ENCODE results near the gene NTHL1.

The NTHL1 gene

DNA sequence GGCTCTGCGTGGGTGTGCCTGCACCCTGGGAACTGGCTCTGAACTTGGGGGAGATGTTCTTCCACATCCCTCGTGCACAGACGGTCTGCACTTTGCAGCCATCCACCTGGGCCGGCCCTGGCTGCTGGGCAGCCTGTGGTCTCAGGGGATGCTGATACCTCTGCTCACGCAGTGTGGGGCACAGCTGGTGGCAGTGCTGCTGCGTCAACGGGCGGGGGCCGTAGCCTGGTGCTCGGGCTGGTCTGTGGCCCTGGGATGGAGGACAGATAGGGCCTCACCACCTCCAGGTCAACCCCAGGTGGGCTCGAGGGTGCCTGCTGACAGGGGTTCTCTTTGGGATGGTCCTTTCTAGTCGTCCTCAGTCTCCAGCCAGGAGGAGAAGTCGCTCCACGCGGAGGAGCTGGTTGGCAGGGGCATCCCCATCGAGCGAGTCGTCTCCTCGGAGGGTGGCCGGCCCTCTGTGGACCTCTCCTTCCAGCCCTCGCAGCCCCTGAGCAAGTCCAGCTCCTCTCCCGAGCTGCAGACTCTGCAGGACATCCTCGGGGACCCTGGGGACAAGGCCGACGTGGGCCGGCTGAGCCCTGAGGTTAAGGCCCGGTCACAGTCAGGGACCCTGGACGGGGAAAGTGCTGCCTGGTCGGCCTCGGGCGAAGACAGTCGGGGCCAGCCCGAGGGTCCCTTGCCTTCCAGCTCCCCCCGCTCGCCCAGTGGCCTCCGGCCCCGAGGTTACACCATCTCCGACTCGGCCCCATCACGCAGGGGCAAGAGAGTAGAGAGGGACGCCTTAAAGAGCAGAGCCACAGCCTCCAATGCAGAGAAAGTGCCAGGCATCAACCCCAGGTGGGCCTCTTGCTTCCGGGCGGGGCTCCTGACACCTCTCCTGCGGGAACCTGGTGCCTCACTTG lies 36.5 kb upstream of the NTHL1 start:
- DNase-seq: no peak

DNA sequence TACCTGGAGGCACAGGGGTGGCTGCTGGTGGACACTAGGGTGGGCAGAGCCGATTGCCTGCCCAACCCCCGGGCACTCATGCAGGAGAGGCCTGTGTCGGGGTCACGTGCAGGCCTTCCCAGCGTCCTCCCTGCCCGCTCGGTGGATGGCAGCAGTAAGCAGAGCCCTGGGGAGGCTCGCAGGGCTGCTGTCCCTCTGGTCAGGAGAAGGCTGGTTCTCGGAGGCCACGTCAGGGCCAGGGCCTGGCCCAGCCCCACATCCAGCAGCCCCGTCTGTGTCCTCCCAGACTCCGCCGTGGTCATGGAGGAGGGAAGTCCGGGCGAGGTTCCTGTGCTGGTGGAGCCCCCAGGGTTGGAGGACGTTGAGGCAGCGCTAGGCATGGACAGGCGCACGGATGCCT lies 35.8 kb upstream of the NTHL1 start:
- DNase-seq: no peak

DNA sequence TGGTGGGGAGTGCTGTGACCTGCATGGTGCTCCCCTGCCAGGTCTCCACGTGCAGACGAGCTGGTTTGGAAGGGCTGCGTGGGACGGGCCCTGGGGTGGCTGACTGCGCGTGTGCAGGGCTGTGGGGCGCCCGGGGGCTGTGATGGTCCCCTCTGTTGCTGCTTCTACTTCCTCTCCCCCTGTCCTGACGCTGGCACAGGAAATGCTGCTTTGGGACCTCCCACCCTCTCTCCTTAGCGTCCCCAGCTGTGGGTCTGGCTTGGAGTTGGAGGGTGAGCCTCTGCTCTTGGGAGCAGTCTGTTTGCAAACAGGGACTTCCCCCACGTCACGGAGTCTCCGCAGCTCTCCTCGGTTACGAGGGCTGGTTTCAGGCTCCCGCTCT lies 35.3 kb upstream of the NTHL1 start:
- no peak for DNase-seq

DNA sequence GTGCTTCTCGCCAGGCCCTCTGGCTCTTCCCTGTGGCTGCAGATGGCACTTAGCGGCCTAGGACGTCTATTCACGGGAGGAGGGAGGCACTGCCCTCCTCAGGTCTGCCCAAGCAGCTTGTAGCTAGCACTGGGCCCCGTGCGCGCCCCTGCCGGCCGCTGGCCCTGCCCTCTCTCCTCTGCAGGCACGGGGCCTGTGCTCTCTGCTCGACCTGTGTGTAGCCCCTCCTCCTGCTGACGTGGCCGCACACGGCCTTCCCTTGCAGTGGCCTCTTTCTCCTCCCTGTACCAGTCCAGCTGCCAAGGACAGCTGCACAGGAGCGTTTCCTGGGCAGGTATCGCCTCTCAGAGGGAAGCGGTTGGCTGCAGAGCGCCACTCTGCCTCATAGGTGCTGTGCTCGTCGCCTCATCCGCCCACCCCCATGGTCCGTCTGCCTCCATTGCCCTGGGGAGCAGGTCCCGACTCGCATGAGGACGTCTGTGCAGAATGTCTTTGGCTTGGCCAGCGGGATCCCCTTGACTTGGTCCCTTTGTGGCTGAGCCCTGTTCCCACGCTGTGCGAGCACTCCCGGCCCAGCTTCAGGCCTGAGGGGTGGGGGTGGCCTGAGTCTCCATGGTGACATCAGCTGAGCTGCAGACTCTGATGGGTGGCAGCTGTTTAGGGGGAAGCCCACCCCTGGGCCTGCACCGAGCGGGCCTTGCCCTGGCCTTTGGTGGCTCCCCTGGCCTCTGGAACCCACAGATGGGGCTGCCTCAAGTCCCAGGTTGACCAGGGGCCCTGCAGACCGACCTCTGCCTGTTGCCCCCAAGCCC lies 34.7 kb upstream of the NTHL1 start:
- DNase-seq: no peak

DNA sequence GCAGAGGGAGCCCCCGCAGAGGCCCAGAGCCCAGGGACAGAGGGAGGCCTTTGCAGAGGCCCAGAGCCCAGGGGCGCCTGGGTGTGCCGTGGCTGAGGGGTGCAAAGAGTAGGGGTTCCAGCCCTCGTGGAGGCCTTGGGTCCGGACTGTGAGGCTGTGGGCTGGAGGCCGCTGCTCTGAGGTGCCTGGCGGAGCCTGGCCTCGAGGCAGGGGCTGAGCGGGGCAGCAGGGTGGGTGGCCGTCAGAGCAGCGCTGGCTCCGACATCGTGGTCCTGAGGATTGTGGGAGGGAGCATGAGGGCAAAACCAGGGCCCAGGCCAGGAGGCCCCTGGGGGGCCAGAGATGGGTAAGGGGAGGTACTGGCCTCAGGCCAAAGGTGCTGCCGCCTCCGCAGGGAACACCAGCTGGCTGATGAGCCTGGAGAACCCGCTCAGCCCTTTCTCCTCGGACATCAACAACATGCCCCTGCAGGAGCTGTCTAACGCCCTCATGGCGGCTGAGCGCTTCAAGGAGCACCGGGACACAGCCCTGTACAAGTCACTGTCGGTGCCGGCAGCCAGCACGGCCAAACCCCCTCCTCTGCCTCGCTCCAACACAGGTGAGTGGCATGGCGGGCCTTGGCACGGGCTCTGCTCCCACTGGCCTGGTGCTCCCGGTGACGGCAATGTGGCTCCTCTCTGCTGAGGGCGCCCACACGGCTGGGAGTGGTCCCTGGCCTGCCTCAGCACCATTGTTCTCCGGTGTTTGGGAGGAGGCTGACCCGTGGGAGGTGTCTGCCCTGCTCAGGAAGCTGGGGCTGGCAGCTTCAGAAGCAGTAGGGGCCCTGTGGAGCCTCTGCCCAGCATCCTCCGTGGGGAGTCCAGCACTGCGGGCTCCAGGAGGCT lies 33.8 kb upstream of the NTHL1 start:
- no peak for DNase-seq

DNA sequence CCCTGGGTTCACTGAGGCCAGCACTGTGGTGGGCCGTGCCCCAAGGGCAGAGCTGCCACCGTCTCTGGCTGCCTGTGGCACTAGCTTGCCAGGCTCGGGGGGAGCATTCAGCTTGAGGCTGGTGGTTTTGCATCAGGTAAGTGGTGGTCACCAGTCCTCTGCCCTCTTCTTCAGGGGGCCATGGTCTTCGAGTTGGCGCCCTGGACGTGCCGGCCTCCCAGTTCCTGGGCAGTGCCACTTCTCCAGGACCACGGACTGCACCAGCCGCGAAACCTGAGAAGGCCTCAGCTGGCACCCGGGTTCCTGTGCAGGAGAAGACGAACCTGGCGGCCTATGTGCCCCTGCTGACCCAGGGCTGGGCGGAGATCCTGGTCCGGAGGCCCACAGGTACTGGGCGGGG lies 32.4 kb upstream of the NTHL1 start:
- no peak for DNase-seq

DNA sequence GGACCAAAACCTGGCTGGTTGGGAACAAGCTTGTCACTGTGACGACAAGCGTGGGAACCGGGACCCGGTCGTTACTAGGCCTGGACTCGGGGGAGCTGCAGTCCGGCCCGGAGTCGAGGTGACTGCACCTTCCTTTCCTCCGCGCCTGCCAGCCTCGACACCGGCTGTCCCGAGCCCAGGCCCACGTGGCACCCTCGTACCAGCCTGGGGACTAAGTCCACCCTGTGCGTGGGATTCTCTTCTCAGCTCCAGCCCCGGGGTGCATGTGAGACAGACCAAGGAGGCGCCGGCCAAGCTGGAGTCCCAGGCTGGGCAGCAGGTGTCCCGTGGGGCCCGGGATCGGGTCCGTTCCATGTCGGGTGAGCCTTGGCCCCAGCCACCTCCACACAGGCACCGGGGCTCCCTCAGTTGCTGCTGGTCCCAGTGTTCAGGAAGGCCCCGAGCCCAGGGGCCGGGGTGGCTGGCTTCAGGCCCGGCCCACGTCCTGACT lies 31.7 kb upstream of the NTHL1 start:
- DNase-seq: no peak

DNA sequence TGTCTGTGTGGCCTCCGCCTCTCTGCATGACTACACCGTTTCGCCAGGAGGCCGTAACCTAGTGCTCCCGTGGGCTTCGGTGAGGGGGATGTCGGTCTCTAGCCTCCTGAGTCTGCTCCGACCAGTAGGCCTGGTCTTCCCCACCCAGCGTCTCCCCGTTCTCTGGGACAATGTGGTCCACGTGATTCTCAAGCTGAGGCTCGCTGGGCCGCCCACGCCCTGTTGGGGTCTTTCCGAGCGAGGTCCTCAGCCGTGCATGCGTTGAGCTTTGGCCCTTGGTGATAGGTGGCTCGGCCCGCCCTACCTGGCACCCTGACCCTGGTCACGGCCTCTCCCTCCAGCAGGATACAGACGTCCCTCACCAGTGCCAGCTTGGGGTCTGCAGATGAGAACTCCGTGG lies 31.1 kb upstream of the NTHL1 start:
- no peak for DNase-seq

DNA sequence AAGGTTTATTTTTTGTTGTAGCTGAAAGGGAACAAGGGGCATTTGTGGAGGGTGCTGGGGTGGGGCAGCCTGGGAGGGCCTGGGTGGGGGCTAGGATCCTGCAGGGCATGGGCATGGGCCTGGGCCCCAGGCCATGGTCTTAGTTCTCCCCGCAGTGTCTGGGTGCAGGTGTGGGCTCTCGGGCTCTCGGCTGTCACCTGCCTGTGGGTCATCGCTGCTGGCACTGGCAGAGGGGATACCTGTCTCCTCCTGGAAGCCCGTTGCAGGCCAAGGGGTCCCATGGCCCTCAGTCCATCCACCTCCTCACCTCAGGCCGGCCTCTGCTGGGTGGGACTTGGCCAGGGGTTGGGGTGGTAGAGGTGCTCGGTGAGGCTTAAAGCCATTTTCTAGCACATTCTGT lies 30.5 kb upstream of the NTHL1 start:
- DNase-seq: no peak

DNA sequence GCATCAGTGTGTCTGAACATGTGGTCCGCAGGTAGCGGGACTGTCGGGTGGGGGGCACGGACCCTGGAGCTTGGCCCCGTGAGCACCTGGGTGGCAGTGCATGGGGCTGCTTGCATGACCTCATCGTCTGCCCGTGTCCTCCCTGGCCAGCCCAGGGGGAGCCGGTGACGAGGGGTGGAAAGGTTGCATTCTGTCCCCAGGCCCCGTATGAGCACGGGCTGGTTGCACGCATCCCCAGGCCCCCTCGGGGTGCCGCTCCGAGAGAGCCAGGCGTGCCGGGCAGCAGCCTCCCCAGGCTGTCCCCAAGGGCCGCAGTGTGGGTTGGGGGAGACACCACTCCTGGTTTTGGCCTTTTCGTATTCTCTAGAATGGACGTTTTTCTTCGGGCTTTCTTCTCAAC lies 30.1 kb upstream of the NTHL1 start:
- no peak for DNase-seq

DNA sequence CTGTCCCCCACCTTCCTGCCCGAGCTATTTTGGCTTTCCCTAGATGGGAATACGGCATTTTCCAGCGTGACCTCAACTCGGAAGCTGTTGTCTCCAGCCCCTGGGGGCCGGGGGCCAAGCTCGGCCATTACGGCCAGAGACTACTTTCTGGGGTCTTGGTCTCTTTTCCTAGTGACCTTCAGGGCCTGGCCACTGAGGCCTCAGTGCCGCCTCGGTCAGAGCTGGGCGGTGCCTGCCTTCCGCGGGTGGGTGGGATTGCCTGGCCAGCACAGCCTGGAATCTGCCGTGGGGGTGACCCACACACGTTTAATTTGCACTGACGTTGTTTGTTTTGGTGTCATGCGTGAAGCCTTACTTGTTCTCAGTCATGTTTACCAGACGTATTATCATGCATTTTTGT lies 29.4 kb upstream of the NTHL1 start:
- DNase-seq: no peak

DNA sequence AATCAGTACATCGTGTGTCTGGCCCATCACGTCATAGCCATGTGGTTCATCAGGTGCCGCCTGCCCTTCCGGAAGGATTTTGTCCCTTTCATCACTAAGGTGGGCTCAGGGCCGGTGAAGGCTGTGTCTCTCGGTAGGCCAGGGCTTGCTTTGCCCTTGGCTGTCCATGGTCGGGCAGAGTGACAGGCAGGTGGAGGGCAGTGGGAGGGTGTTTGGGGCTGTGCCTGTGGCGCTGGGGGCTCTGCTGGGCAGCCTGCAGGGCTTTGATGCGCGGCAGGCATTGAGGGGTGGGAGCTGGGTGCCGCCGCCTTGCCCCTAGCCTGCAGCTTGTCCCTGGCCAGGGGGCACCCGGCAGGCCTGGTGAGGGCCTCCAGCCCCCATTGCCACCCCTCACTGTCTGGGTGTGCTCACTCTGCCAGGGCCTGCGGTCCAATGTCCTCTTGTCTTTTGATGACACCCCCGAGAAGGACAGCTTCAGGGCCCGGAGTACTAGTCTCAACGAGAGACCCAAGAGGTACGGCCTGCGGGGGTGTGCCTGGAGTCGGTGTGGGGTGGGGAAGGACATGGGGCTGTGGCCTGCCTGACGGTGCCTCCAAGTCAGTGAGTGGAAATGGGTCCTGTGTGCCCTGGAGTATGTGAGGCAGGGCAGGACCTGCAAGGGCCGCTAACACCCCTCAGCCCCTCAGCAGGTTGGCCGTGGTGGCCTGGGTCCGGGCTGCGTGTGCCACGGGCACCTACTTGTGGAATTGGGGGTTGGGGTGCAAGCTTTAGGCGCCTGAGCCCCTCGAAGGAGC lies 28.6 kb upstream of the NTHL1 start:
- DNase-seq: no peak

DNA sequence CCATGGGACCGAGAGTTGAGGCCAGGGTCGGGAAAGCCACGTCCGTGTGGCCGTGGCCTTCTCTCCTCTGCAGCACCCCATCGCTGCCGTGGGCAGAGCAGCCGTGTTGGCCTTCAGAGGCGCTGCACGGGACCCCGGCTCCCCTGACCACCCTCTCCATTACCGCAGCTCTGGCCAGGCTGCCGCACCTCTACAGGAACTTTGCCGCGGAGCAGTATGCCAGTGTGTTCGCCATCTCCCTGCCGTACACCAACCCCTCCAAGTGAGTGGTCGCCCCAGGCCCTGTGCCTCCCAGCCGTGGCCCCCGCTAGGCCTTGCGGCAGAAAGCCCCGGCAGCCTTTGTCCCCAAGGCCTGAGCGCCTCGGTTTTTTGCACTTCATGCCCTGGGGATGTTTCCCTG lies 28.0 kb upstream of the NTHL1 start:
- no peak for DNase-seq

DNA sequence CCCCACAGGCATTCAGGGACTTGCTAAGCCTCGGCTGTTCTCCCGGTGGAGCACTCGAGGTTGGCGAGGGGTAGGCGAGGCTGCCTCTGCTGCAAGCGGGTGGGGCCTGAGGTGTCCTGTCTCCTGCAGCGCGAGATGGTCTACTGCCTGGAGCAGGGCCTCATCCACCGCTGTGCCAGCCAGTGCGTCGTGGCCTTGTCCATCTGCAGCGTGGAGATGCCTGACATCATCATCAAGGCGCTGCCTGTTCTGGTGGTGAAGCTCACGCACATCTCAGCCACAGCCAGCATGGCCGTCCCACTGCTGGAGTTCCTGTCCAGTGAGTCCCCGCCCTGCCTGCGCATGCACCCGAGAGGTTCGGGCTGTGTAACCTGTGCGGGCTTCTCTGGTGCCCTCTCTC lies 26.4 kb upstream of the NTHL1 start:
- no peak for DNase-seq

DNA sequence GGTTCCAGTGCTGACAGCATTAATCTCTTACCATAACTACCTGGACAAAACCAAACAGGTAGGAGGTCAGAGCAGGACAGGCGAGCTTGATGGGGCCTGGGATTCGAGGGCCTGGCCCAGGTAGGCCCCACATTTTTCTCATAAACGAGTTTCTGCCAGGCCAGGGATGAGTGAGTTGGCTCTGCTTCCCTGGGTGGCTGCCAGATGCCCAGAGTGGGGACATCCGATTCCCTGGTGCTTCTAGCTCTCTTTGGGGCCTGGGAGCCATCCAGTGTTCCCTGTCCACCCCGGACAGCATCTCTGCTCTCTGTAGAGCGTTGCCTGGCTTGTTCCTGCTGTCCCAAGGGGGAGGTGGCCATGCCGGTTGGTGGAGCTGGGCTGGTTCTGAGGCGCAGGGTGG lies 25.3 kb upstream of the NTHL1 start:
- no peak for DNase-seq

DNA sequence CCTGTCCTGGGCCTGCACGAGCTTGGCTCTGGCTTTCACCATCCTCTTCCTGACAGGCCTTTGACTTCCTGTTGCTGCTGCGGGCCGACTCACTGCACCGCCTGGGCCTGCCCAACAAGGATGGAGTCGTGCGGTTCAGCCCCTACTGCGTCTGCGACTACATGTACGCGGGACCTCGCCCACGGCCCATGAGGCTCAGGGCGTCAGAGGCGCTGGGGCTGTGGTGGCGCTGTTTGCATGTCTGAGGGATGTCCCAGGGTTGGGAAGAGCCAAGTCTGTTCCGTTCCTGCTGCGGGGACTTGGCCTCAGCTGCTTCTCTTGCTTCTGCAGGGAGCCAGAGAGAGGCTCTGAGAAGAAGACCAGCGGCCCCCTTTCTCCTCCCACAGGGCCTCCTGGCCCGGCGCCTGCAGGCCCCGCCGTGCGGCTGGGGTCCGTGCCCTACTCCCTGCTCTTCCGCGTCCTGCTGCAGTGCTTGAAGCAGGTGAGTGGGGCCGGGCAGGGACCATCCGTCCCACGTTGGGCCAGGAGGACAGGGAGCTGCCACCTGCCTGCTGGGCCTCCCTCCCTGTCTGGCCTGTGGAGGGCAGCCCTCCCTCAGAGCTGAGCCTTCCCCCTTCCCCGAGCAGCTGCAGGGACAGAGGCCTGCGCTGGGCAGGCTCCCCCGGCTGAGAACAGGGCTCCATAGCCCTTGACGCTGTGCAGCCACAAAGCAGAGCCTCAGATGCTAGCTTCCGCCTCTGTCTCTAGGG lies 24.0 kb upstream of the NTHL1 start:
- DNase-seq: no peak

DNA sequence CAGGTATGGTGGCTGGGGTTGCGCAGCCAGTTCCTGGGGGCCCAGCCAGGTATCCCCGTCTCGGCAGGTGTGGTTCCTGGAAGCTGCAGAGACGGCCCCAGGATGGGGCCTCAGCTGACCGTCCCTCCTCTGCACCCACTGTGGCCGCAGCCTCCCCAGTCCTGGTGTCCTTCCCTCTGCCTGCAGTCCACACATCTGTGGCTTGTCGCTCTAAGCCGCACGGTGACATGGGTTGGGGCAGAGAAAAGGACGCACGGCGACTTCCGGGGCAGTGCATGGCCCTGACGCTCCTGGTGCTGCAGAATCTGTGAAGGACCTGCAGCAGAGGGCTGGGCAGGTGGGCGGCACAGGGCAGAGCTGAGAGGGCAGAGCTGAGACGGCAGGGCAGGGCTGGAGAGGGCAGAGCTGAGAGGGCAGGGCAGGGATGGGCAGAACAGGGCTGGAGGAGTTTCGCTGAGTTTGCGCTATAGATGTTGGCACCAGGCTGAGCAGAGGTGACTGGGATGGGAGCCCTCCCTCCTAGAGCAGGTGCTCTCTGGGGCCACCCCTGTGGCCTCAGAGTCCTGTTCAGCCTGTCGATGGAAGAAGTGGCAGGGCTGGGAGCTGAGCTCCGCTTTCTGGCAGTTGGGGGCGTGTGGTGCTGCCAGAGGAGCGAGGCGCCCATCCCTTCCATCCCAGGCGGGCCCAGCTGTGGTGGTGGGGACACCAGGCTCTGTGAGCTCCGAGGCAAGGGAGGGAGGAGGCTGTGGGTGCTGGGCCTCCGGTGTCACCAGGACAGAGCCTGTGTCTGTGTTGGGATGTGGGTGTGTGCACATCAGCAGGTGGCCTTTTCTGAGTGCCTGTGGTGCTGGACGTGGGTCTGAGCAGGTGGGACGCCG lies 23.2 kb upstream of the NTHL1 start:
- DNase-seq: no peak

DNA sequence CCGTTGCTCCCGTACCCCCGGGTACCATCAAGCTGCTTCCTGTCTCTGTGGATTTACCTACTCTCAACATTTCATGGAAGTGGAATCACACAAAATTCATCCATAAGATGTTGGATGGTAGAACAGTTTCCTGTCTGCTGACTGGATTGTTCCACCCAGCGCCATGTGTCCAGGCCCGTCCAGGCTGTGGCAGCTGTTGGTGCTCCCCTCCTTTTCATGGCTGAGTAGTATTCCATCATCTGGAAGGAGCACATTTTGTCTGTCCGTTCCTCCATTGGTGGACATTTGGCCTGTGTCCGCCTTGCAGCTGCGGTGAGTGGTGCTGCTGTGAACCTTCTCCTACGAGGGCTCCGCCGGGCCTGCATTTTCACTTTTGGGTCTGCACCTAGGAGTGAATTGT lies 18.5 kb upstream of the NTHL1 start:
- DNase-seq: no peak

DNA sequence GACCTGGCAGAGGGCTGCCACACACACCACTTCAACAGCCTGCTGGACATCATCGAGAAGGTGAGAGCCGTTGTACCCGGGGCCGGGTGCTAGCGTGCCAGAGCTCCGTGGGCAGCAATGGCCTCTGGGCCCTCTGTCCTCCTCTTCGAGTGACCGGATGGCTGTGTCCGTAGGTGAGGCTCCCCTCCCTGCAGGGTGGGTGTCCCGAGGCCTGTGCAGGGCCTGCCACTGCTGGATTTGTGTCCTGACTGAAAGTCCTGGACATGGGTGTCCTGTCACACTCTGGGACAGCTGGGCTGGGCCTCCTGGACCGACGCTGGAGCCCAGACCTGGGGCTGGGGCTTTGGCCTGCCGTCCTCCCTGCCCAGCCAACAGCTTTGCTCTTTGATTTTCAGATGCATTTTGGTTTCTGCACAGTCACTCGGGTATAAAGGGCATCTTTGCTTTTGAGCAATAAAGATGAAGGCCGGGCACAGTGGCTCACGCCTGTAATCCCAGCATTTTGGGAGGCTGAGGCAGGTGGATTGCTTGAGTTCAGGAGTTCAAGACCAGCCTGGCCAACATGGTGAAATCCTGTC lies 16.8 kb upstream of the NTHL1 start:
- no peak for DNase-seq

DNA sequence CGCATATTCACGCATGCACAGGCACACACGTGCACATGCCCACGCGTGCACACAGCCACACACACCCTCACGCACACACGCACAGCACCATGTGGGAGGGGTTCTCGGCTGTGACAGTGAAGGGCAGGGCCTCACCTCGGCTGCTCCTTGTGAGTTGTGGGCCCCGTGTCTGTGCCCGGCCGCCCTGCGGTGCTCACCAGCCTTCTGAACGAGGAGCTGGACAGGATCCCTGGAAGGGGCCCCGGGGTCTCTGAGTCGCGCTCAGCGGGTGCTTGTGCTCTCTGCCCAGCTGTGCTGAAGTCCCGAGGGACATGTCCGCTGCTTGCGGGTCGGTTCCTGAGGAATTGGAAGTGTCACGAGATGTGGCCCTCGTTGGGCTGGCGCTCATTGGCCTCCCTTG lies 16.2 kb upstream of the NTHL1 start:
- DNase-seq: no peak

Measured in activated T-cell treated with anti-CD3 and anti-CD28 coated beads, Interleukin-2, amount 50 U/mL, for 48 hours (primary cell).